GM18868 (cell line): ENCODE results near the gene SMARCE1.

Experiments
- ATAC-seq: cut with Tn5 transposase; IDR thresholded peaks from one replicate; pipeline ENCODE4 v1.9.1; 2021; ENCODE audit warnings: mild to moderate bottlenecking, moderate library complexity; ENCODE audit not compliant: unreplicated experiment

SMARCE1 gene

GRCh38 chr17:40646791-40647623, 611 bp downstream of the SMARCE1 start:
- peak; percentile 51 for ATAC-seq

GRCh38 chr17:40645943-40646342, 1.7 kb downstream of the SMARCE1 start:
- ATAC-seq: no peak

GRCh38 chr17:40645291-40645690, 2.3 kb downstream of the SMARCE1 start:
- ATAC-seq: no peak

- ATAC-seq: no peak
These were observed 9.7 kb downstream of the SMARCE1 start for GRCh38 chr17:40637931-40638330.

- no peak for ATAC-seq
These were observed 13.7 kb downstream of the SMARCE1 start for GRCh38 chr17:40633871-40634270.

- no peak for ATAC-seq
These were observed 15.4 kb downstream of the SMARCE1 start for GRCh38 chr17:40632216-40632615.

- ATAC-seq: no peak
These were observed 17.8 kb downstream of the SMARCE1 start for GRCh38 chr17:40629842-40630241.

GRCh38 chr17:40625311-40625710, 22.3 kb downstream of the SMARCE1 start:
- no peak for ATAC-seq

- ATAC-seq: no peak
These were observed 24.0 kb downstream of the SMARCE1 start for GRCh38 chr17:40623419-40624210.

GRCh38 chr17:40622509-40622928, 25.1 kb downstream of the SMARCE1 start:
- no peak for ATAC-seq

GRCh38 chr17:40621578-40621977, 26.0 kb downstream of the SMARCE1 start:
- ATAC-seq: no peak

- no peak for ATAC-seq
These were observed 26.6 kb downstream of the SMARCE1 start for GRCh38 chr17:40621019-40621418.

- ATAC-seq: no peak
These were observed 28.6 kb downstream of the SMARCE1 start for GRCh38 chr17:40618754-40619625.

- no peak for ATAC-seq
These were observed 29.9 kb downstream of the SMARCE1 start for GRCh38 chr17:40617678-40618240.

GRCh38 chr17:40616592-40616991, 31.0 kb downstream of the SMARCE1 start:
- ATAC-seq: no peak

GRCh38 chr17:40615841-40616476, 31.7 kb downstream of the SMARCE1 start:
- ATAC-seq: no peak

- peak; percentile 78 for ATAC-seq
These were observed 32.4 kb downstream of the SMARCE1 start for GRCh38 chr17:40615068-40615840.

GRCh38 chr17:40614431-40615067, 33.1 kb downstream of the SMARCE1 start:
- no peak for ATAC-seq
